SH-SY5Y (cell line): ENCODE data around the gene OTUD5.

Experiments
- GATA2 ChIP-seq: IDR thresholded peaks from 2 replicates; pipeline ENCODE4 v1.6.1; 2011; ENCODE audit warnings: mild to moderate bottlenecking, low read depth, low read length
- GATA3 ChIP-seq: IDR thresholded peaks from 2 replicates; pipeline ENCODE4 v1.6.1; 2011; ENCODE audit warnings: low read depth, mild to moderate bottlenecking, low read length, moderate library complexity

- no peak for TF ChIP-seq GATA3
- no peak for TF ChIP-seq GATA2
Observed at GRCh38 chrX:48976086-48976485, 18.7 kb upstream of the OTUD5 start.
